Keratinocyte (primary cell): Measurements from ENCODE around the gene KANSL1.

Experiments used
- CTCF ChIP-seq, 3 experiments: IDR thresholded peaks in 1 of 3; conservative IDR thresholded peaks in 1 of 3; optimal IDR thresholded peaks in 1 of 3; 2 replicates in 2 of 3; 3 replicates in 1 of 3; pipeline versions ENCODE3 to v1.5.1; 2011; ENCODE audit warnings: low read length in 3 of 3, mild to moderate bottlenecking in 3 of 3, moderate library complexity in 2 of 3, control low read depth in 1 of 3, inconsistent platforms in 1 of 3; ENCODE audit not compliant: insufficient read depth in 2 of 3; ENCODE audit errors: extremely low read depth in 1 of 3
- EZH2 ChIP-seq: IDR thresholded peaks from one replicate; pipeline ENCODE4 v1.6.1; 2012; ENCODE audit warnings: inconsistent platforms, mild to moderate bottlenecking, low read length, moderate library complexity

GRCh38 chr17:46192189-46192438 lies 1.1 kb downstream of the KANSL1 start:
- TF ChIP-seq CTCF (optimal IDR thresholded peaks at IDR 0.05 in 1 of 3, IDR thresholded peaks at IDR 0.05 in 1 of 3, conservative IDR thresholded peaks at IDR 0.05 in 1 of 3; ENCODE audit: extremely low read depth in 1 of 3, insufficient read depth in 2 of 3, low read length in 3 of 3), result no peak
- no peak for TF ChIP-seq EZH2
